Measurements from ENCODE around the gene FBXL14. TPM values are rescaled to one million over a fixed set of nuclear protein-coding genes. Genes with fewer than 3 reads are reported as not detected.
A peak's percentile ranks its signal among the peaks of the same experiment; 100 is the strongest.

The FBXL14 gene
- total RNA-seq, 1 experiment from 2014 or later: 23.6 TPM

GRCh38 chr12:1632702-1633101 lies 38.3 kb upstream of the FBXL14 start:
- Mint-ChIP-seq H3K27me3 (ENCODE audit: insufficient read depth, unreplicated experiment) (no peaks in the 10 kb centered on the region), H3K4me3 (ENCODE audit: unreplicated experiment) (no peak overlapping the region), H3K9me3 (ENCODE audit: unreplicated experiment) (no peaks in the 10 kb centered on the region), H3K36me3 (ENCODE audit: insufficient read depth, unreplicated experiment) (no peaks in the 10 kb centered on the region), H3K4me1 (ENCODE audit: low read depth, unreplicated experiment) (peaks cover 28% of the 10 kb centered on the region), H3K27ac (ENCODE audit: unreplicated experiment) (no peak overlapping the region)
- DNase-seq: no peak
- Histone ChIP-seq H3K9me3 (no peaks in the 10 kb centered on the region), H3K4me3 (ENCODE audit: low read depth, low read length) (no peak overlapping the region), H3K36me3 (ENCODE audit: control insufficient read depth, insufficient read depth, low read length) (no peaks in the 10 kb centered on the region), H3K4me1 (peaks cover 23% of the 10 kb centered on the region), H3K27me3 (replicated peaks; ENCODE audit: control insufficient read depth, insufficient read depth, low read length) (no peaks in the 10 kb centered on the region)
- TF ChIP-seq, protein P1, sequence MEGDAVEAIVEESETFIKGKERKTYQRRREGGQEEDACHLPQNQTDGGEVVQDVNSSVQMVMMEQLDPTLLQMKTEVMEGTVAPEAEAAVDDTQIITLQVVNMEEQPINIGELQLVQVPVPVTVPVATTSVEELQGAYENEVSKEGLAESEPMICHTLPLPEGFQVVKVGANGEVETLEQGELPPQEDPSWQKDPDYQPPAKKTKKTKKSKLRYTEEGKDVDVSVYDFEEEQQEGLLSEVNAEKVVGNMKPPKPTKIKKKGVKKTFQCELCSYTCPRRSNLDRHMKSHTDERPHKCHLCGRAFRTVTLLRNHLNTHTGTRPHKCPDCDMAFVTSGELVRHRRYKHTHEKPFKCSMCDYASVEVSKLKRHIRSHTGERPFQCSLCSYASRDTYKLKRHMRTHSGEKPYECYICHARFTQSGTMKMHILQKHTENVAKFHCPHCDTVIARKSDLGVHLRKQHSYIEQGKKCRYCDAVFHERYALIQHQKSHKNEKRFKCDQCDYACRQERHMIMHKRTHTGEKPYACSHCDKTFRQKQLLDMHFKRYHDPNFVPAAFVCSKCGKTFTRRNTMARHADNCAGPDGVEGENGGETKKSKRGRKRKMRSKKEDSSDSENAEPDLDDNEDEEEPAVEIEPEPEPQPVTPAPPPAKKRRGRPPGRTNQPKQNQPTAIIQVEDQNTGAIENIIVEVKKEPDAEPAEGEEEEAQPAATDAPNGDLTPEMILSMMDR (IDR thresholded peaks at IDR 0.05; ENCODE audit: insufficient read depth in 1 of 2, low read depth in 1 of 2, low read length in 1 of 2, severe bottlenecking in 1 of 2, unreplicated experiment in 1 of 2): no peak
- ChIA-PET CTCF (interaction anchor here (0.7 kb wide), 1 partner anchor 405 kb away, joined by 3 read pairs; no protein-coding TSS in a partner anchor), POLR2A (no interaction called here)
- BruUV-seq (replicated peaks): no TSS peak
- intact Hi-C loops (cut with micrococcal nuclease; ENCODE audit: unreplicated experiment): no loop called here

GRCh38 chr12:1630827-1631591 lies 36.6 kb upstream of the FBXL14 start:
- no peaks in the 10 kb centered on the region for H3K27me3 ChIP-seq (replicated peaks; ENCODE audit: control insufficient read depth, insufficient read depth, low read length)
- peak; percentile 33 to 61 for DNase-seq
- intact Hi-C loops (cut with micrococcal nuclease; ENCODE audit: unreplicated experiment): no loop called here
- BruUV-seq (replicated peaks): no TSS peak
- H3K27ac Mint-ChIP-seq (ENCODE audit: unreplicated experiment): no peak overlapping the region
- no peaks in the 10 kb centered on the region for H3K9me3 ChIP-seq
- H3K4me3 Mint-ChIP-seq (ENCODE audit: unreplicated experiment): peak overlapping the region; percentile 97
- ChIA-PET CTCF (interaction anchor here (0.6 to 2.6 kb wide), 5 partner anchors 21 to 500 kb away, joined by 3 to 16 read pairs (median 4); no protein-coding TSS in a partner anchor), POLR2A (interaction anchor here (0.5 kb wide), 1 partner anchor 111 kb away, joined by 6 read pairs; no protein-coding TSS in a partner anchor)
- TF ChIP-seq, protein P1 (IDR thresholded peaks at IDR 0.05; ENCODE audit: insufficient read depth in 1 of 2, low read depth in 1 of 2, low read length in 1 of 2, severe bottlenecking in 1 of 2, unreplicated experiment in 1 of 2): no peak
- no peaks in the 10 kb centered on the region for H3K36me3 ChIP-seq (ENCODE audit: control insufficient read depth, insufficient read depth, low read length)
- H3K4me3 ChIP-seq (ENCODE audit: low read depth, low read length): no peak overlapping the region
- no peaks in the 10 kb centered on the region for H3K9me3 Mint-ChIP-seq (ENCODE audit: unreplicated experiment)
- peaks cover 23% of the 10 kb centered on the region for H3K4me1 ChIP-seq
- no peaks in the 10 kb centered on the region for H3K36me3 Mint-ChIP-seq (ENCODE audit: insufficient read depth, unreplicated experiment)
- H3K27me3 Mint-ChIP-seq (ENCODE audit: insufficient read depth, unreplicated experiment): no peaks in the 10 kb centered on the region
- H3K4me1 Mint-ChIP-seq (ENCODE audit: low read depth, unreplicated experiment): peaks cover 28% of the 10 kb centered on the region

DNA sequence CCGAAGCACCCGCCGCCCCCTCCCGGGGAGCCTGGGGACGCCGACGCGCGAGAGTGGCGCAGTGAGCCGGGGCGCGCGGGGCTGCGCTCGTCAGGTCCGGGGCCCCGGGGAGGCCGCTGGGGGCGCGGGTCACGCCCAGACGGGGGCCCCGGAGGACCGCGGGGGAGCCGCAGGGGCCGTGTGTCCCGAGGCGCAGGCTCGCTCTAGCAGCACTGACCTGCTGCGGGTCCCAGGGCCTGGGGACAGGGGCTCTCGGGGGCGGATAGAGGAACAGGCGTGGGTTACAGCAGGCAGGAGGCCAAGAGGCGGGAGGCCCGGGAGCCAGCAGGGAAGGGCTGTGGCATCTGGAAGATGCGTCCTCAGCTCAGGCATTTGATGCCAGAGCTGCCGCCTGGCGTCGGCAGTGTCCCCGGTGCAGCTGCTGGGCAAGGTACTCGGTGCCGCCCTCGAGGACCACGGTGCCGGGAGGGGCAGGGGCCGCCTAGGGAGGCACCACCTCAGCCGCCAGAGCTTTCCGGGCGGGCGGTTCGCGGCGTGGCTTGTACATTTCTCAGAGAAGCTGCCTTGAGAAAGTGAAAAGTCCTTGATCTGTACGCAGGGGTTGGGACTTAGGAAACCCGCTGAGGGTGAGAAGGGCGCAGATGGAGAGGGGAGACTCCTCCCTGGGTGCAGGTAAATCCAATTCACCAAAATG lies 35.9 kb upstream of the FBXL14 start:
- no peaks in the 10 kb centered on the region for H3K9me3 Mint-ChIP-seq (ENCODE audit: unreplicated experiment)
- Histone ChIP-seq H3K4me1 (peaks cover 23% of the 10 kb centered on the region), H3K4me3 (ENCODE audit: low read depth, low read length) (peak overlapping the region; percentile 38), H3K27me3 (replicated peaks; ENCODE audit: control insufficient read depth, insufficient read depth, low read length) (no peaks in the 10 kb centered on the region), H3K9me3 (no peaks in the 10 kb centered on the region), H3K36me3 (ENCODE audit: control insufficient read depth, insufficient read depth, low read length) (no peaks in the 10 kb centered on the region)
- H3K4me1 Mint-ChIP-seq (ENCODE audit: low read depth, unreplicated experiment): peaks cover 28% of the 10 kb centered on the region
- intact Hi-C loops (cut with micrococcal nuclease; ENCODE audit: unreplicated experiment): no loop called here
- H3K27me3 Mint-ChIP-seq (ENCODE audit: insufficient read depth, unreplicated experiment): no peaks in the 10 kb centered on the region
- no peaks in the 10 kb centered on the region for H3K36me3 Mint-ChIP-seq (ENCODE audit: insufficient read depth, unreplicated experiment)
- ChIA-PET CTCF (interaction anchor here (0.6 to 2.6 kb wide), 10 partner anchors 21 to 512 kb away, joined by 3 to 16 read pairs (median 5); no protein-coding TSS in a partner anchor), POLR2A (interaction anchor here (0.5 kb wide), 1 partner anchor 112 kb away, joined by 6 read pairs; no protein-coding TSS in a partner anchor)
- H3K27ac Mint-ChIP-seq (ENCODE audit: unreplicated experiment): no peak overlapping the region
- DNase-seq: no peak
- TF ChIP-seq, protein P1 (IDR thresholded peaks at IDR 0.05; ENCODE audit: insufficient read depth in 1 of 2, low read depth in 1 of 2, low read length in 1 of 2, severe bottlenecking in 1 of 2, unreplicated experiment in 1 of 2): no peak
- BruUV-seq (replicated peaks): no TSS peak
- H3K4me3 Mint-ChIP-seq (ENCODE audit: unreplicated experiment): peak overlapping the region; percentile 97

Data from Caco-2 (cell line).